HPDE6-E6E7 (cell line): Measurements from ENCODE around the gene CCDC40.
A peak's percentile ranks its signal among the peaks of the same experiment; 100 is the strongest.

ENCODE experiments used
- DNase-seq: peaks from one replicate; pipeline ENCODE4 v3.0.0; 2011; ENCODE audit warnings: missing footprints; ENCODE audit errors: extremely low spot score

Gene CCDC40

GRCh38 chr17:80133626-80133970 is 97.2 kb downstream of the CCDC40 start:
- no peak for DNase-seq

GRCh38 chr17:80137131-80137530 is 100.7 kb downstream of the CCDC40 start:
- DNase-seq, result no peak

- DNase-seq, result no peak
Measured at GRCh38 chr17:80138856-80139426, 102.5 kb downstream of the CCDC40 start.

- no peak for DNase-seq
Measured at GRCh38 chr17:80141463-80142165, 105.2 kb downstream of the CCDC40 start.

- no peak for DNase-seq
Measured at GRCh38 chr17:80142929-80143328, 106.5 kb downstream of the CCDC40 start.

GRCh38 chr17:80145076-80146075 is 108.9 kb downstream of the CCDC40 start:
- DNase-seq, result no peak

GRCh38 chr17:80146121-80147034 is 109.9 kb downstream of the CCDC40 start:
- no peak for DNase-seq

GRCh38 chr17:80147035-80147822 is 110.8 kb downstream of the CCDC40 start, which contains the start of gene EIF4A3:
EIF4A3 (minus strand) TSS chr17:80147128; CDS start chr17:80146961, 167 bp downstream.
- peak; percentile 98 for DNase-seq
